Measurements from ENCODE around the gene SLC24A3.

SLC24A3 gene

DNA sequence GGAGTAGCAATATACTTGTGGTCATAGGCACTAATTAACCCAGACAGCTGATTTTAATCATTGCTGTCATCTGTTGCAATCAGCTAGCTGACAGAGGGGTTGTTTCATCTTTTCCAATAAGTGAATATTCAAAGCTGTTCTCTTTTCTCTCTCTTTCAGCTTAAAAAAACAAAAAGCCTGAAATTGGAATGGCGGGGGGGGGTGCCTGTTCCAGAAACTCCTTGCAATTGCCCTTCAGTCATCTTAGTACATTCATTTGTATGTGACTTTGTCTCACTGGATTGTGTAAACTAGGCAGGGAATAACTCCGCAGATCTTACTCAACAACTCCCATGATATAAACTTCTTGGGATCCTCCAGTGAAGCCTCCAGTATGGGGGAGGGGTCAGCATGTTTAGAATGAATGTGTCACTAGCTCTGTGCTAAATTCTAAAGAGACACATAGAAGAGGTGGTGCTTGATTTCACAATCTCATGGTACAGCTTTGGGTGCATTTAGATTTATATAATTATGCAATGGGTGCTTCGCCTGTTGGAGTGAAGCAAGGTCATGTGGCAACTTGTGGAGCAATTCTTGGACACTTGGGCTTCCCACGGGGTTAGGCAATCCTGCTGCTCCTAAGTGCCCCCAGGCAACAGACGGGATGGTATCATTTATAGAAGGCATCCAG, 40.1 kb downstream of the SLC24A3 start:
- no peak overlapping the region for H3K4me3 ChIP-seq (ENCODE audit: low read depth, low read length)
- TF ChIP-seq, protein P1, sequence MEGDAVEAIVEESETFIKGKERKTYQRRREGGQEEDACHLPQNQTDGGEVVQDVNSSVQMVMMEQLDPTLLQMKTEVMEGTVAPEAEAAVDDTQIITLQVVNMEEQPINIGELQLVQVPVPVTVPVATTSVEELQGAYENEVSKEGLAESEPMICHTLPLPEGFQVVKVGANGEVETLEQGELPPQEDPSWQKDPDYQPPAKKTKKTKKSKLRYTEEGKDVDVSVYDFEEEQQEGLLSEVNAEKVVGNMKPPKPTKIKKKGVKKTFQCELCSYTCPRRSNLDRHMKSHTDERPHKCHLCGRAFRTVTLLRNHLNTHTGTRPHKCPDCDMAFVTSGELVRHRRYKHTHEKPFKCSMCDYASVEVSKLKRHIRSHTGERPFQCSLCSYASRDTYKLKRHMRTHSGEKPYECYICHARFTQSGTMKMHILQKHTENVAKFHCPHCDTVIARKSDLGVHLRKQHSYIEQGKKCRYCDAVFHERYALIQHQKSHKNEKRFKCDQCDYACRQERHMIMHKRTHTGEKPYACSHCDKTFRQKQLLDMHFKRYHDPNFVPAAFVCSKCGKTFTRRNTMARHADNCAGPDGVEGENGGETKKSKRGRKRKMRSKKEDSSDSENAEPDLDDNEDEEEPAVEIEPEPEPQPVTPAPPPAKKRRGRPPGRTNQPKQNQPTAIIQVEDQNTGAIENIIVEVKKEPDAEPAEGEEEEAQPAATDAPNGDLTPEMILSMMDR (IDR thresholded peaks at IDR 0.05; ENCODE audit: borderline replicate concordance, insufficient read depth, low read depth, low read length): no peak

GRCh38 chr20:19253316-19253715, 40.9 kb downstream of the SLC24A3 start:
- H3K4me3 ChIP-seq (ENCODE audit: low read depth, low read length): no peak overlapping the region
- TF ChIP-seq, protein P1 (IDR thresholded peaks at IDR 0.05; ENCODE audit: borderline replicate concordance, insufficient read depth, low read depth, low read length): no peak

DNA sequence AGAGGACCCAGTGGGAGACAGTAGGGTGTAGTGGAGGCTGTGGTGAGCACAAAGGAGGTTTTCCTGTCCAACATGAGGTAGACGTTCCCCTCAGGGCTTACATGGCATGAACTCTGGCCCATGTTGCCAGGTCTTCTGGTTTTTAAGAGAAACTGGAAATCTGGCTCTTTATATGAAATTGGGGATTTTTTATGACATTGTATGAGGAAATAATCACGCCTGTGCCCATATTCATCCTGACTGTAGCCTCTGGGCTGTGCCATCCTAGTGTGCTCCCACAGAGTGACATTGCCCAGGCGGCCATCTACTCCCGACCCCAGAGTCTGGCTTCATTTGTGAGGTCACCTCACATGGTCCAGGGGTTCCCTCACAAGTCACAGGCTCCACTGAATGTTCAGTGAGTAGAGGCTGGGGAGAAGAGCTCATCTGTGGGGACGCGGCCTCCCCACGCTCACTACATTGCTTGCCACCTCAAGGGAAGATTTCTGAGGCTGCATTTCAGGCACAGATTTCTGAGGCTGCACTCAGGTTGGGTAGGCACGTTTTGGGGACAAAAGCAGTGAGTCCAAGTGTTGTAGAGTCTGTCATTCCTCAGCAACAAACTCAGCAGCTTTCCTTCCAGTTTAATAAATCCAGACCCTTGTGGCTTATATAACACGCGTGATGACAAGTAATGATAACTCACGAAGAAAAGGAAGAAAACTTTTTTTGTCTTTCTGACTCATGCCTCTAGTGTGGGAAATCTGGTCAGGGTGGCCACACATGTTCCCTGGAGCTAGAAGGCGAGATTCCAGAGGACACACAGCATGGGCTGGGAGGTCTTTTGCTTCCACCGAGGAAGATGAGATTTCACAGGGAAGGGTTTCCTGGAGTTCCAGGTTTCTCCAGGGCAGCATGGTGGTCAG, 41.7 kb downstream of the SLC24A3 start:
- H3K4me3 ChIP-seq (ENCODE audit: low read depth, low read length): no peak overlapping the region
- TF ChIP-seq, protein P1 (IDR thresholded peaks at IDR 0.05; ENCODE audit: borderline replicate concordance, insufficient read depth, low read depth, low read length): no peak

GRCh38 chr20:19254956-19255355, 42.5 kb downstream of the SLC24A3 start:
- no peak overlapping the region for H3K4me3 ChIP-seq (ENCODE audit: low read depth, low read length)
- TF ChIP-seq, protein P1 (IDR thresholded peaks at IDR 0.05; ENCODE audit: borderline replicate concordance, insufficient read depth, low read depth, low read length): no peak

DNA sequence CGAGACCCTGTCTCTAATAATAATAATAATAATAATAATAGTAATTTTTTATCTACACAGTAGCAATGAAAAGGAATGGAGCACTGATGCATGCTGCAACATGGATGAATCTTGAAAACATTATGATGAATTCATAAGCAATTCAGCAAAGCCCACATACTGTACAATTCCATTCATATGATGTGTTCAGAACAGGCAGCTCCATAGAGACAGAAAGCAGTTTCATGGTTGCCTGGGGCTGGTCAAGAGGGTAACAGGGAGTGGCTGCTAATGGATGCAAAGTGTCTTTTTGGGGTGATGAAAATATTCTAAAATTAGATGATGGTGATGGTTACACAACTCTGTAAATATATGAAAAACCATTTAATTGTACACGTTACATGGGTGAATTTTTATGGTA, 43.6 kb downstream of the SLC24A3 start:
- TF ChIP-seq, protein P1 (IDR thresholded peaks at IDR 0.05; ENCODE audit: borderline replicate concordance, insufficient read depth, low read depth, low read length): no peak
- H3K4me3 ChIP-seq (ENCODE audit: low read depth, low read length): no peak overlapping the region

- no peak overlapping the region for H3K4me3 ChIP-seq (ENCODE audit: low read depth, low read length)
- TF ChIP-seq, protein P1 (IDR thresholded peaks at IDR 0.05; ENCODE audit: borderline replicate concordance, insufficient read depth, low read depth, low read length): no peak
These were observed 44.6 kb downstream of the SLC24A3 start for GRCh38 chr20:19256906-19257595.
